NCI-H345 treated with DMSO at 0.1 percent for 48 hours (cell line): ENCODE measurements around the gene BYSL.

ENCODE experiments used
- DNase-seq: peaks from one replicate; lab custom pipeline; 2025; ENCODE audit not compliant: unreplicated experiment; lab: John Stamatoyannopoulos, UW

BYSL gene

GRCh38 chr6:41920921-41921711 lies at the start of gene BYSL, which contains the start of gene MED20:
BYSL (plus strand) TSS chr6:41921499; CDS start chr6:41921563, 64 bp downstream.
MED20 (minus strand) TSS chr6:41921139; CDS start chr6:41921018, 121 bp downstream.
- DNase-seq: peak; percentile 94

- no peak for DNase-seq
These were observed 49.6 kb upstream of the BYSL start for GRCh38 chr6:41871691-41872090.

GRCh38 chr6:41872147-41872546 lies 49.2 kb upstream of the BYSL start:
- no peak for DNase-seq

- DNase-seq: no peak
These were observed 46.6 kb upstream of the BYSL start for GRCh38 chr6:41874741-41875140.

- DNase-seq: no peak
These were observed 44.1 kb upstream of the BYSL start for GRCh38 chr6:41877051-41877680.

- DNase-seq: no peak
These were observed 43.1 kb upstream of the BYSL start for GRCh38 chr6:41878246-41878645.

GRCh38 chr6:41878961-41879405 lies 42.3 kb upstream of the BYSL start:
- DNase-seq: no peak

GRCh38 chr6:41881506-41881905 lies 39.8 kb upstream of the BYSL start:
- DNase-seq: no peak

- DNase-seq: no peak
These were observed 36.3 kb upstream of the BYSL start for GRCh38 chr6:41884957-41885356.

GRCh38 chr6:41885930-41886329 lies 35.4 kb upstream of the BYSL start:
- DNase-seq: no peak

GRCh38 chr6:41887331-41887751 lies 34.0 kb upstream of the BYSL start:
- no peak for DNase-seq

GRCh38 chr6:41892921-41893564 lies 28.3 kb upstream of the BYSL start:
- DNase-seq: no peak

GRCh38 chr6:41894366-41895299 lies 26.7 kb upstream of the BYSL start:
- peak; percentile 18 for DNase-seq

- DNase-seq: peak; percentile 83
These were observed 25.7 kb upstream of the BYSL start, which contains the start of gene USP49 for GRCh38 chr6:41895300-41896233. USP49 (minus strand) TSS chr6:41895375; CDS start chr6:41806983, 88,392 bp downstream.

- DNase-seq: no peak
These were observed 25.0 kb upstream of the BYSL start for GRCh38 chr6:41896281-41896680.

- DNase-seq: no peak
These were observed 20.4 kb upstream of the BYSL start for GRCh38 chr6:41900861-41901260.

- DNase-seq: no peak
These were observed 19.3 kb upstream of the BYSL start for GRCh38 chr6:41901882-41902519.

GRCh38 chr6:41909727-41910126 lies 11.6 kb upstream of the BYSL start:
- no peak for DNase-seq

GRCh38 chr6:41914343-41914742 lies 7.0 kb upstream of the BYSL start:
- no peak for DNase-seq
